Measurements from ENCODE around the gene RPL11.

Gene RPL11

DNA sequence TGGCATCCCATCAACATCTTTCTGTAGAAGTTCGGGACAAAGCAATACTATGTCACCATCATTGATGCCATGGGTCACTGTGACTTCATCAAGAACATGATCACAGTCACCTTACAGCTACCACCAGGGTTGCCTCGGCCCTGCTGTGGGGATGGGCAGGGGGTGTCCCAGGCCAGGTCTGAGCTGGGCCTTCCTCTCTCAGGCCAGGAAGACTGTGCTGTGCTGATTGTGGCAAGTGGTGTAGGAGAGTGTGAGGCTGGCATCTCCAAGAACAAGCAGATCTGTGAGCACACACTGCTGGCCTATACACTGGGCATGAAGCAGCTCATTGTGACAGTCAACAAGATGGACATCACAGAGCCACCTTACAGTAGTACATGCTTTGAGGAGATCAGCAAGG is 20.9 kb upstream of the RPL11 start:
- TF ChIP-seq TOX (CRISPR knock-in tag; IDR thresholded peaks at IDR 0.05; ENCODE audit: borderline replicate concordance) (no peak), PATZ1 (CRISPR knock-in tag; IDR thresholded peaks at IDR 0.05; ENCODE audit: borderline replicate concordance) (no peak), ZNF8 (CRISPR knock-in tag; IDR thresholded peaks at IDR 0.05) (no peak), ZNF565 (CRISPR knock-in tag; conservative IDR thresholded peaks at IDR 0.05; ENCODE audit: low read depth) (no peak), ZNF70 (CRISPR knock-in tag; IDR thresholded peaks at IDR 0.05) (no peak), GLIS3 (CRISPR knock-in tag; IDR thresholded peaks at IDR 0.05) (no peak), ZFP3 (CRISPR knock-in tag; IDR thresholded peaks at IDR 0.05) (no peak)
- no peak for ATAC-seq

- ATAC-seq, result peak; percentile 67; the same call in 2 of the 3 replicates
- TF ChIP-seq ZNF70 (CRISPR knock-in tag; IDR thresholded peaks at IDR 0.05) (no peak), TOX (CRISPR knock-in tag; IDR thresholded peaks at IDR 0.05; ENCODE audit: borderline replicate concordance) (no peak), BACH2 (CRISPR knock-in tag; IDR thresholded peaks at IDR 0.05; ENCODE audit: borderline replicate concordance) (no peak), ISL1 (CRISPR knock-in tag; IDR thresholded peaks at IDR 0.05) (no peak), PATZ1 (CRISPR knock-in tag; IDR thresholded peaks at IDR 0.05; ENCODE audit: borderline replicate concordance) (no peak), ZNF8 (CRISPR knock-in tag; IDR thresholded peaks at IDR 0.05) (no peak), CSDC2 (CRISPR knock-in tag; IDR thresholded peaks at IDR 0.05) (no peak), TCF4 (CRISPR knock-in tag; IDR thresholded peaks at IDR 0.05; ENCODE audit: borderline replicate concordance) (no peak), OSR1 (CRISPR knock-in tag; IDR thresholded peaks at IDR 0.05) (no peak), PPARA (CRISPR knock-in tag; IDR thresholded peaks at IDR 0.05; ENCODE audit: borderline replicate concordance) (no peak), ZC3H10 (CRISPR knock-in tag; IDR thresholded peaks at IDR 0.05) (no peak), POU6F1 (CRISPR knock-in tag; IDR thresholded peaks at IDR 0.05; ENCODE audit: borderline replicate concordance, low read depth) (no peak), GLIS3 (CRISPR knock-in tag; IDR thresholded peaks at IDR 0.05) (no peak), ZFP30 (CRISPR knock-in tag; IDR thresholded peaks at IDR 0.05) (no peak), ARNTL (CRISPR knock-in tag; IDR thresholded peaks at IDR 0.05; ENCODE audit: borderline replicate concordance, low read depth) (no peak)
Observed at GRCh38 chr1:23673086-23673813, 18.4 kb upstream of the RPL11 start.

GRCh38 chr1:23679815-23680214 is 11.8 kb upstream of the RPL11 start:
- TF ChIP-seq ZC3H10 (CRISPR knock-in tag; IDR thresholded peaks at IDR 0.05), result no peak
- TF ChIP-seq ZFP30 (CRISPR knock-in tag; IDR thresholded peaks at IDR 0.05), result no peak
- no peak for TF ChIP-seq CSDC2 (CRISPR knock-in tag; IDR thresholded peaks at IDR 0.05)
- no peak for ATAC-seq

DNA sequence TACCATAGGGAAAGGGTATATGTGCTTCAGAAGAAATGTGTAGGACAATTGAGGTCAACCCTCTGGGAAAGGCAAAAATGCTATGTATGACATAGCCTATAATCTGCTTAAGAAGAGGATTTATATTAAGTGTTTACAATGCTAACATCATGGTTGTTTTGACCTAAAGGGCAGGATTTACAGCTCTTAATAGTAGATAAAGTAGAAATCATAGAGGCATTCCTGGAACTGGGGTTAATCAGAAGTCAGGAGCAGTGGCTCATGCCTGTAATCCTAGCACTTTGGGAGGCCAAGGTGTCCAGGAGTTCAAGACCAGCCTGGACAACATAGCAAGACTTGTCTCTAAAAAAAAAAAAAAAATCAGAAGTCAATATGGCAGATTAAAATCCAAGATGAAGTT is 8.7 kb upstream of the RPL11 start:
- ATAC-seq, result no peak
- TF ChIP-seq RARB (CRISPR knock-in tag; IDR thresholded peaks at IDR 0.05) (no peak), OSR1 (CRISPR knock-in tag; IDR thresholded peaks at IDR 0.05) (no peak), ZFP3 (CRISPR knock-in tag; IDR thresholded peaks at IDR 0.05) (no peak), ZNF70 (CRISPR knock-in tag; IDR thresholded peaks at IDR 0.05) (no peak), SNAI2 (CRISPR knock-in tag; IDR thresholded peaks at IDR 0.05) (no peak), TCF4 (CRISPR knock-in tag; IDR thresholded peaks at IDR 0.05; ENCODE audit: borderline replicate concordance) (no peak), PPARA (CRISPR knock-in tag; IDR thresholded peaks at IDR 0.05; ENCODE audit: borderline replicate concordance) (no peak), PATZ1 (CRISPR knock-in tag; IDR thresholded peaks at IDR 0.05; ENCODE audit: borderline replicate concordance) (no peak), GLIS3 (CRISPR knock-in tag; IDR thresholded peaks at IDR 0.05) (no peak), ARNTL (CRISPR knock-in tag; IDR thresholded peaks at IDR 0.05; ENCODE audit: borderline replicate concordance, low read depth) (no peak), POU6F1 (CRISPR knock-in tag; IDR thresholded peaks at IDR 0.05; ENCODE audit: borderline replicate concordance, low read depth) (no peak), ZNF565 (CRISPR knock-in tag; conservative IDR thresholded peaks at IDR 0.05; ENCODE audit: low read depth) (no peak)
